Measurements from ENCODE around the gene ZNHIT2. TPM values are rescaled to one million over a fixed set of nuclear protein-coding genes. Genes with fewer than 3 reads are reported as not detected.

Gene ZNHIT2
- total and polyA plus RNA-seq, 2 of the 8 experiments (the other 6 are each of a cell fraction or from before 2014, with no cell fraction given) = 13.0 to 16.1 TPM

DNA sequence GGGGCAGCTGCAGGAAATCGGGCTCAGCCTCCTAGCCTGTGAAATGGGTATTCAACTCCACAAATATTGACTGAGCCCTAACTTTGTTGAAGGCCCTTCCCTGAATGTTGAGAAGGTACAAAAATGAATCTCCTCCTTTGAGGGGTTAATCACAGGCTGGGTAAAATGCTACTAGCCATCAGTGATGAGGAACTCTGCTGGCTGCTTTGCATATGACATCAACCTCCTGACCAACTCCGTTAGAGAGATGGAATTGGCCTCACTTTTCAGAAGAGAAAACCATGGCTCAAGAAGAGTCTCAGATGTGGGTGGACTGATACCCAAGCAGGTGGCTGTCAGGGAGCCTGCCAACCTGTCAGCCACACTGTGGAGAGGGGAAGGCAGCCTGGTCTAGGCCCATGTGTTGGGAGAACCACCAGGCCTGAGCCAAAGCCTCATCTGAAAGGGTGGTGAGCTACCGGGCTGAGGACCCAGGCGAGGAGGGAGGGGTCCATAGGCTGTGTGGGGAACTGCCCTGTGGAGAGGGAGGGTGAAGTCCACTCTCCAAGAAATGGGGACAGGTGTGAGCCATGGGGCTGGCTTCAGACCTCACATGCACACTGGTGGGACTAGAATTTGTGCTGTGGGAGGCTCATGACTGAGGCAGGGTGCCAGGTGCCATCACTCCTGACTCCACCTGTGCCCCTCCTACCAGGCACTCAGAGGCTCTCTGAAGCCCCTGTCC is 45.4 kb downstream of the ZNHIT2 start (continued):
- TF ChIP-seq RXRA (IDR thresholded peaks at IDR 0.05; ENCODE audit: insufficient read depth, low read depth, low read length) = no peak
